ENCODE measurements around the gene SNX1.

SNX1 gene

DNA sequence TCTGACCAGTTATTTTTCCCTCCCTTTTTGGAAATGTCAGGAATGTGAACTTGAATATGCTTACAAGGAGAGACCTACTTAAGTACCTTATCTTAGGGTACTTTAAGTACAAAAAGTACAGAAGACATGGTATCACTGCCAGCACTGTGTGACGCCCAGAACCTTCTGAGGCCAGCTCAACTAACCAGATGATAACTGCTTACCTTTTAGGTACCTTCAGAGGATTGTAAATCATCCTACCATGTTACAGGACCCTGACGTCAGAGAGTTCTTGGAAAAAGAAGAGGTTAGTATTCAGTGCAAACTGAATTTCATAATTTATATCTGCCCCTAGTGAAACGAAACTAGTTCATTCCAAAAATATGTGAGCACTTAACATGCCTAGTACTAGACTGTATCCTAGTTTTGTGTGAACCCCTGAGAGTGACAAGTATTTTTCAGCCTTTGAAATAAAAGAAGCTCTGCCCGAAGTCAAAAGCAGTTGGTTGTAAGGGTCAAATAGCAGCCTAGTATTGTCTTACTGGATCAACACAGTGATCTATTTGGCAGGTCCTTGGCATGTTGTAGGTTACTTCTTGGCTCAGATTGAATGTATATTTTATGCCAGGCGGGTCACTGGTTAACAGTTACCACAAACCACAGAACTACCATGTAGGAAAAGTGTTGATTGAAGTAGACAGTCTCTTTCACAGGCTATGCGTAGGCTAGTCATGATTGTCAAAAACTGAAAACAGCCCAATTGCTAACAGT lies 31.9 kb downstream of the SNX1 start:
- DNase-seq (ENCODE audit: insufficient read length) (no peak), FAIRE-seq (no peak)
- no peak for TF ChIP-seq TAF1 (IDR thresholded peaks at IDR 0.05; ENCODE audit: borderline replicate concordance, low read depth, low read length)

DNA sequence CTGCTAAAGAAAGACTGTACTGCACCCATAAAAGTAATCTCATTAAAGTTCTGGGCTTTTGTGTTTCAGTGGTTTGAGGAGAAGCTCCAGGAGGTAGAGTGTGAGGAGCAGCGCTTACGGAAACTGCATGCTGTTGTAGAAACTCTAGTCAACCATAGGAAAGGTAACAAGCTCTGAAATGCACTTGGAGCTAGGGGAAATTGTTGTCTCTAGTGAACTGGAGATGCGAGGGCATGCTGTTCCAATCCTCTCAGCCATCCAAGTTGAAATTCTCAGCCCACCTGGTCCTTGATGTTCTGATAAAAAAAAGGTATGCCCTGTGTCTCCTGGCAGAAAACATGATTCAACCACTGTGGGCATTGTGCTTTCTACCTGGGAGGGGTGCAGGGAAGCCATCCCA lies 34.4 kb downstream of the SNX1 start:
- FAIRE-seq = no peak
- no peak for DNase-seq (ENCODE audit: insufficient read length)
- TF ChIP-seq POLR2AphosphoS5 (IDR thresholded peaks at IDR 0.05; ENCODE audit: low read depth, low read length) (no peak), TAF1 (IDR thresholded peaks at IDR 0.05; ENCODE audit: borderline replicate concordance, low read depth, low read length) (no peak), POLR2A (IDR thresholded peaks at IDR 0.05; ENCODE audit: low read depth, low read length) (no peak)

DNA sequence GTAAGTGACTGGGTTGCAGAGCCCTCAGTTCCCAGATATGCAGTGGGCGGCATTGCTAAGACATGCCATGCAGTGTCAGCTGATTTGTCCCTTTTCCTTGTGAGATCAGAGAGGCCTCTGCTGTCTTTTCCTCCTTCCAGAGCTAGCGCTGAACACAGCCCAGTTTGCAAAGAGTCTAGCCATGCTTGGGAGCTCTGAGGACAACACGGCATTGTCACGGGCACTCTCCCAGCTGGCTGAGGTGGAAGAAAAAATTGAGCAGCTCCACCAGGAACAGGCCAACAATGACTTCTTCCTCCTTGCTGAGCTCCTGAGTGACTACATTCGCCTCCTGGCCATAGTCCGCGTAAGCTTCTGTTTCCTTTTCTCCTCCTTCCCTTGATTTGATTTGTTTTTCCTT lies 35.8 kb downstream of the SNX1 start:
- DNase-seq (ENCODE audit: insufficient read length) (no peak), FAIRE-seq (no peak)
- no peak for TF ChIP-seq TAF1 (IDR thresholded peaks at IDR 0.05; ENCODE audit: borderline replicate concordance, low read depth, low read length)
- TF ChIP-seq POLR2A (IDR thresholded peaks at IDR 0.05; ENCODE audit: low read depth, low read length) = no peak
- TF ChIP-seq POLR2AphosphoS5 (IDR thresholded peaks at IDR 0.05; ENCODE audit: low read depth, low read length) = no peak

DNA sequence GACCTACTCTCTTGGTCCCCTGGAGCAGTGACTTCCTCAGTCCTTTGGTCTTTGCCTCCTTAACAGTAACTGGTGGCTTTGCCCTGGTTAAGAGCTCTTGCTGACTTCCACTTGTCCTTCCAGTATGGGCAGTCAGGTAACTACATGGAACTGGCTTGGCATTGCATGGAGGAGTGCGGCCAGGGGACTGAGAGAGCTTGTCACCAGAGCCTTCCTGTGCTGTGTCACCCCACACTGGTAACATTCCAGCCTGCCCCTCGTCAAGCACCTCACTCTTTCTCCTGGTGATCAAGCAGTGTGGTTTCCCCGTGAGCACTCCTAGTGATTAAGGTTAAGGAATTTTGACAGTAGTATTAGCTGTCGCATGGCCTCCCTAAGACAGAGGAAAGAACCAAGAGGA lies 36.4 kb downstream of the SNX1 start:
- DNase-seq (ENCODE audit: insufficient read length) = no peak
- TF ChIP-seq POLR2A (IDR thresholded peaks at IDR 0.05; ENCODE audit: low read depth, low read length) = no peak
- no peak for TF ChIP-seq TAF1 (IDR thresholded peaks at IDR 0.05; ENCODE audit: borderline replicate concordance, low read depth, low read length)
- TF ChIP-seq POLR2AphosphoS5 (IDR thresholded peaks at IDR 0.05; ENCODE audit: low read depth, low read length) = no peak
- no peak for FAIRE-seq

DNA sequence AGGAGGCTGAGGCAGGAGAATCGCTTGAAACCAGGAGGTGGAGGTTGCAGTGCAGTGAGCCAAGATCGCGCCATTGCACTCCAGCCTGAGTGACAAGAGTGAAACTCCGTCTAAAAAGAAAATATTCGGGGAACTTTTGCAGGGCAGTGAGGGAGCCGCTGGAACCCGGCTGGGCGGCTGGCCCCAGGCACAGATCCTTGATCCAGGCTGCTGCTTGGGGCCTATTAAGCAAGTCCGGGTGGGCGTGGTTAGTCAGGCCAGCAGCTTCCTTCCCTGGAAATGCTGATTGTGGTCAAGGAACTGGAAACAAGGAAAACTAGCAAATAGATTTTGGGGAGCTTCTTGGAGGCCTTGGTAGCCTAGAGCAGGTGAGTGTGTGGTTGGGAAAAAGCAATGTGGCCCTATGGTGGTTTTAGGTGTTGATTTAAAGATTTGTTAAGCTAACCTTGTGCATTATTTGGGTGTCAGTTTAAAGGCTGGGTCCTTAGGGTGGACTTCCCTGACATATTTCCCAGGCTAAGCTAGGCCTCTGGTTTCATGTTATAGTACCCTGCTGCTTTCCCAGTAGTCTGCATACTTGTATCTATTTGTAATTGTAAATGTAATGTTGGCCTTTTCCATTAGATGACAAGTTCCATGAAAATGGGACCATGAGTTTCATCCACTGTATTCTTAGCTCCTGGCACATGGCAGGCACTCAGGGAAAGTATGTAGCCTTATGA lies 38.0 kb downstream of the SNX1 start:
- DNase-seq (ENCODE audit: insufficient read length) (no peak), FAIRE-seq (no peak)
- TF ChIP-seq POLR2A (IDR thresholded peaks at IDR 0.05; ENCODE audit: low read depth, low read length) (no peak), TAF1 (IDR thresholded peaks at IDR 0.05; ENCODE audit: borderline replicate concordance, low read depth, low read length) (no peak), POLR2AphosphoS5 (IDR thresholded peaks at IDR 0.05; ENCODE audit: low read depth, low read length) (no peak)

DNA sequence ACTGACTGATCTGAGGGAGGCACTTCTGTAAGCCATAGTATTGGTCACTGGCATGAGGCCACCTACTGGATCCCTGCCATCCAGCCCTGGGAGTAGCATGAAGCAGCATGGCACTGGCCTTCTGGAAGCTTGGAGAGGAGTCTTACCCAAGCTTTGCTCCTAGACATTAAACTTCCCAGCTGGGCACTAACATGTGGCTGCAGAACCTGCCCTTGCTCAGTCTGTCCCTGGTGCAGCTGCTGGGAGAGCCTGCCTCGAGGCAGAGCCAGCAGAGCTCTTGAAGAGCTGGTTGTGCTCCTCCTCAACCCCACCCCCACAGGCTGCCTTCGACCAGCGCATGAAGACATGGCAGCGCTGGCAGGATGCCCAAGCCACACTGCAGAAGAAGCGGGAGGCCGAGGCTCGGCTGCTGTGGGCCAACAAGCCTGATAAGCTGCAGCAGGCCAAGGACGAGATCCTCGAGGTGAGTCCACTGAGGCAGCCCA lies 38.6 kb downstream of the SNX1 start:
- TF ChIP-seq POLR2A (IDR thresholded peaks at IDR 0.05; ENCODE audit: low read depth, low read length) = no peak
- TF ChIP-seq POLR2AphosphoS5 (IDR thresholded peaks at IDR 0.05; ENCODE audit: low read depth, low read length) = no peak
- TF ChIP-seq TAF1 (IDR thresholded peaks at IDR 0.05; ENCODE audit: borderline replicate concordance, low read depth, low read length) = no peak
- DNase-seq (ENCODE audit: insufficient read length) (no peak), FAIRE-seq (no peak)

DNA sequence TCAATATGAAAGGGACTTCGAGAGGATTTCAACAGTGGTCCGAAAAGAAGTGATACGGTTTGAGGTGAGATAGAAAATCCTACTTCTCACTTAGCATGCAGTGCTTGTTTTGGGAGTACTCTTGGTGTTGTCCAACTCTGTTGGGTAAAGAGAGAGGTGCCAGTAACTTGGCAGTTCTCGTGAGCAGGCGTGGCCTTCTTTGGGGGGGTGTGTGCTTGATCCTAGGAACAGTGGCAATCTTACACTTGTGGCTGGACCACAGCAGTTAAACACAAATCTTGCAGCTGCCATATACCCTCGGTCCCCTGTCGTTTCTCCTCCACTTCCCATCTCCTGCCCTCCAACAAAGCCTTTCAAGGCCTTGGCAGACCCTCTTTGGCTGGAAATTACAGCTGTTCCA lies 40.6 kb downstream of the SNX1 start:
- TF ChIP-seq POLR2AphosphoS5 (IDR thresholded peaks at IDR 0.05; ENCODE audit: low read depth, low read length) = no peak
- no peak for TF ChIP-seq POLR2A (IDR thresholded peaks at IDR 0.05; ENCODE audit: low read depth, low read length)
- TF ChIP-seq TAF1 (IDR thresholded peaks at IDR 0.05; ENCODE audit: borderline replicate concordance, low read depth, low read length) = no peak
- FAIRE-seq (no peak), DNase-seq (ENCODE audit: insufficient read length) (no peak)

DNA sequence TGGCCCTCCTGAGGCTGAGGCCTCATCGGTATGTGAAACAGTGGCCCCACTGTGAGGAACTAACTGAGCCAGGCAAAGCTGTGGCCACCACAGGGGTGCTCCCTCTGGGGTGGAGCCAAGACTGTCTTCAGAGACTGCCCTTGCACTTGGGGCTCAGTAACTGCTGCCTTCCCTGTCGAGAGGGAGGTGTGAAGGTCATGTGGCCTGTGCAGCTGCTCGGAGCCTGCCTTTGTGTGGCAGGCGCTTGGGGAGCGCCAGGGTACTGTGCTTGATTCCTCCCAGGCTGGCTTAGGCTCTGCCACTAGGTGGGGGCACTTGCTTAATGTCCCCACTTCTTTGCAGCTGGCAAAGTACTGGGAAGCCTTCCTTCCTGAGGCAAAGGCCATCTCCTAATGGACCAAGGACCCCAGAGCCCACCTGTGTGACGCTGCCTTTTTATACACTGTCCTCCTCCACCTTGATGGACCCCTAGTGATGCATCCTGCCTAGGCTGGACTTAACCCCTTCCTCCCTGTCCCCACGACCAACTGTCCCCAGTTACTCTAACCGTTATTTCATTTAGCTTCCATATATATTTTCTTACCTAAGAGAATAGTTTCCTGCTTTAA lies 41.5 kb downstream of the SNX1 start:
- FAIRE-seq = no peak
- no peak for DNase-seq (ENCODE audit: insufficient read length)
- no peak for TF ChIP-seq POLR2A (IDR thresholded peaks at IDR 0.05; ENCODE audit: low read depth, low read length)
- no peak for TF ChIP-seq TAF1 (IDR thresholded peaks at IDR 0.05; ENCODE audit: borderline replicate concordance, low read depth, low read length)
- TF ChIP-seq POLR2AphosphoS5 (IDR thresholded peaks at IDR 0.05; ENCODE audit: low read depth, low read length) = no peak

DNA sequence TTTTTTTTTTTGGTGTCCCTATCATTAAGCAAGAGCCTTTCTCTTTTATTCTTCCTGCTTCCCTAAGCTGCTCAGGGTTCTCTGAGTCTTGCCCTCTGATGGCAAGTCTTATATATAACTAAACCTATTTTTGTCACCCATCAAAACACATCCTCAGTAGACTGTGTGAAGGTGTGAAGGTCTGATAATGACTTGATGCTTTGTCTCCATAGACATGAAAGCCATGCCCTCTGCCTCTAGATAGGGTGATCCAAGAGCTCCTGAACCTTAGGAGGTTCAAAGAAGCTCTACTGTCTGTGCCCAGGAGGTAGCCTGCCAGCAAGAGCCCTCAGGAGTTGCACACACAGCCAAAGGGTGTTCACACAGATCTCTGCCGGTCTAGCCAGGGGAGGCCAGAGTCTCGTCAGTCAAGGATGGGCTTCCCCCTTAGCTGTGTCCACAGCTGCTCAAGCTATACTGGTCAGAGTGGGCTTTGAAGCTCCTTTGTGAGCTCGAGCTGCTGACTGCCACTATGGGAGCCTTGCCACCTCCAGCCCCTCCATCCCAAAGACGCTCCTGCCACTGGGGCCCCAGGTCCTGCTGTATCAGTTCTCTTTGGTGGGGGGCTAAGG lies 42.7 kb downstream of the SNX1 start:
- no peak for TF ChIP-seq TAF1 (IDR thresholded peaks at IDR 0.05; ENCODE audit: borderline replicate concordance, low read depth, low read length)
- no peak for TF ChIP-seq POLR2AphosphoS5 (IDR thresholded peaks at IDR 0.05; ENCODE audit: low read depth, low read length)
- no peak for TF ChIP-seq POLR2A (IDR thresholded peaks at IDR 0.05; ENCODE audit: low read depth, low read length)
- DNase-seq (ENCODE audit: insufficient read length) (no peak), FAIRE-seq (no peak)

DNA sequence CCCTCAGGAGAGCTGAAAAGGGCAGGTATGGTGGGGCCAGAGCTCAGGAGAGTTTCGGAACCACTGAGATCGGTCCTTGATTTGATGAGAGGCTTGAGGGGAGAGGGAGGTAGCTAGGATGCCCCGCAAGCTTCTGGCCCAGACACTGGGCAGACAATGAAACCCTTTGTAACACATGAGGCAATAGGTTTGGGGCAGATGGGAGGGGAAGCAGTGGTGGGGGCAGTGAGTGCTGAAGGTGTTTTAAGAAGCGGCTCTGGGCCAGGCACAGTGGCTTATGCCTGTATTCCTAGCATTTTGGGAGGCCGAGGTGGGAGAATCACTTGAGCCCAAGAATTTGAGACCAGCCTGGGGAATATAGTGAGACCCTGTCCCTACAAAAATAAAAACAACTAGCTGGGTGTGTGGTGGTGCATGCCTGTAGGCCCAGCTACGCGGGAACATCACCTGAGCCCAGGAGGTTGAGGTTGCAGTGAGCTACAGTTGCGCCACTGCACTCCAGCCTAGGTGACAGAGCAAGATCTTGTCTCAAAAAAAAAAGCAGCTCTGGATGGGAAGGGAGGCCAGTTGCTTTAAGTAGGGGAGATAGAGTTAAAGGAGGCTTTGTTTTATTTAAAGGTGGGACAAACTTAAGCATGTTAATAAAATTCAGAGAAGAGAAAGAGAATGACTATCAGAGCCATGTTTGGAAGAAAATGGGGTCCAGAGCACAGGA lies 46.2 kb downstream of the SNX1 start:
- FAIRE-seq = no peak
- no peak for TF ChIP-seq TAF1 (IDR thresholded peaks at IDR 0.05; ENCODE audit: borderline replicate concordance, low read depth, low read length)
- TF ChIP-seq POLR2AphosphoS5 (IDR thresholded peaks at IDR 0.05; ENCODE audit: low read depth, low read length) = no peak
- no peak for DNase-seq (ENCODE audit: insufficient read length)

DNA sequence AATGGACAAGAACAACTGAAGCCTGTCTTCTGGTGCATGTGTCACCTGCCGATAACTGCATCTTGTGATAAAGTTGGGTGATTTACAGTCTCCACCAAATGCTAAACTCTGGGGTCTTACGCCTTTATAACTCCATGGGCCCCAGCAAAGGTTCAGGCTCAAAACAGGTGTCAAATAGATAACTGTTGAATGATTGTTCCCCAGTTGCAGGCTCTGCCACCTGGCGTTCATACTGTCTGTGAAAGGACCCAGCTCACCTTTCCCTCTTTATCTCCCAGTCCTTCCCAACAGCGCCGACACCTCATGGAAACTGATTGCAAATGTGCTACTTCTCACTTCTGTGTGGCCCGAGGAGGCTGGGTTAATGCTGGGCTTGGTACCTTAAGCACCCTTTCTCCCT lies 47.5 kb downstream of the SNX1 start:
- no peak for DNase-seq (ENCODE audit: insufficient read length)
- FAIRE-seq = peak; percentile 21
- TF ChIP-seq TAF1 (IDR thresholded peaks at IDR 0.05; ENCODE audit: borderline replicate concordance, low read depth, low read length) = no peak
- no peak for TF ChIP-seq POLR2AphosphoS5 (IDR thresholded peaks at IDR 0.05; ENCODE audit: low read depth, low read length)
- no peak for TF ChIP-seq POLR2A (IDR thresholded peaks at IDR 0.05; ENCODE audit: low read depth, low read length)

Data from GM12892 (cell line).